Erythroblast (primary cell): ENCODE measurements around the gene GLIPR1L2.

Experiments used
- GATA1 ChIP-seq: IDR thresholded peaks from 2 replicates; pipeline ENCODE4 v1.6.1; 2011; ENCODE audit warnings: low read depth, mild to moderate bottlenecking, control low read depth, low read length, moderate library complexity
- POLR2A ChIP-seq: IDR thresholded peaks from 2 replicates; pipeline ENCODE4 v1.6.1; 2011; ENCODE audit warnings: mild to moderate bottlenecking, low read length

DNA sequence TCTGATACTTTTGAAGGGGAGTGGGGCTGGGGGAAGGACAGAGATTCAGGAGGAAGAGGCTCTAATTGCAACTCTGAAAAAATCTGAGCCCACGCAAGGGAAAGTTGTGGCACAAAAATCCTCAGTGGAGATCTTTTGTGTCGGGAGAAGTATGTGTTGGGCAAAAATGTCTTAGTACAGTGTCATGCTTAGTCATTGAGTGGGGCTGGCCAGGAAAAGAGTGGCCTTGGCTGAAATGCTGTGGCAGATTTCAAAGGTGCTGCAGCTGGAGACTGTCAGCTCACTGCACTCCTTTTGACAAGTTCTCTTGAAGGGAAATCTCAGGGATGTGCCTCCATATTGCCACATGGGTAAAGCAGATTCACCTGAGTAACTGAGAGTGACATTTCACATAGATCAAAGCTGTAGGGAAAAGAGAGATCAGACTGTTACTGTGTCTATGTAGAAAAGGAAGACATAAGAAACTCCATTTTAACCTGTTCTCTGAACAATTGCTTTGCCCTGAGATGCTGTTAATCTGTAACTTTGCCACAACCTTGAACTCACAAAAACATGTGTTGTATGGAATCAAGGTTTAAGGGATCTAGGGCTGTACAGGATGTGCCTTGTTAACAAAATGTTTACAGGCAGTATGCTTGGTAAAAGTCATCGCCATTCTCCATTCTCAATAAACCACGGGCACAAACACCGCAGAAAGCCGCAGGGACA, 53.7 kb downstream of the GLIPR1L2 start:
- TF ChIP-seq POLR2A (no peak), GATA1 (no peak)
